Stimulated activated naive CD8-positive, alpha-beta T cell treated with anti-CD3 and anti-CD28 coated beads, Interleukin-15, Interleukin-2, amounts not matched to agents 100 U/mL and 50 U/mL, for 24 hours (primary cell): ENCODE results near the gene CDH4.
"Not testable (repeated sequence)": the region's sequence is repeated elsewhere in the genome, so short reads cannot be mapped to it uniquely, and the experiment has no call there.

Experiments used
- ATAC-seq: fragments of 150-1000 bp; cut with Tn5 transposase; one replicate; pipeline ENCODE4 v1.10.0; 2021
- DNase-seq: peaks from one replicate; pipeline ENCODE4 v3.0.0; 2021

CDH4 gene

GRCh38 chr20:61419010-61419409 is 166.9 kb downstream of the CDH4 start:
- no peak for DNase-seq
- no peak for ATAC-seq

DNA sequence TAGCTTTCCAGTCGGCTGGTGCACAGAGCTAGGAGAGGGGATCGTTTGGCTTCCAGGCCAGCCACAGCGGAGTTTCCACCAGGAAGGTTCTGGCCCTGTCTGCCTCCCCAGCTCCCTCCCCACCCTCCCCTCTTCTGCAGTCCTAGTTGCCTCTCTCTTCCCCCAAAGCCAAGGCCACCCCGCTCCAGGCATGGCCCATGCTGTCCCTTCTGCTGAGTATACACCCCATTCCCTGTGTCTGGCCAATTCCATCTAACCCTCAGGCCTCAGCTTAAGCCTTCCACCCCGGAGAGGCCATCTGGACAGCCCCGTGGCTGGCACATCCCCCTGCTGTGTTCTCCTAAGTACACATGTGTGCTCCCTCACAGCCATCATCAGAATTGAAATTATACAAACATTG is 167.4 kb downstream of the CDH4 start:
- ATAC-seq: no peak
- no peak for DNase-seq

DNA sequence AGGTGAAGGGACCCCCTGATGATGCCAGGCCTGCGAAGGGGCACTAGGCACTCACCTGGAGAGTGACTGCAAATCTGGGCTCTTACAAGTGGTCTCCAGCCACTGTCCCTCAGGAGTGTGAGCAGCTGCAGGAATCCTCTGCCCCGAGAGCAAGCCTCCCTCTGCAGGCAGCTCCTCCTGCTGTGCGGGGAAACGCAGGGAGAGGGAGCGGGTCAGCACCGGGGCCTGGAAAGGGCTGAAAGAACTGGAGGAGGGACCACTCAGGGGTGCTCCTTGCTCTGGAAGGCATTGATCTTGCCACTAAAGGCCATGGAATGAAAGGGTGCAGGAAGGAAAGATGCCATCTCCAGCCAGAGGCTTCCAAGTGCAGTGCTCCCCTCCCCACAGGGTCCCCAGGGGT is 168.0 kb downstream of the CDH4 start:
- no peak for DNase-seq
- ATAC-seq: no peak

DNA sequence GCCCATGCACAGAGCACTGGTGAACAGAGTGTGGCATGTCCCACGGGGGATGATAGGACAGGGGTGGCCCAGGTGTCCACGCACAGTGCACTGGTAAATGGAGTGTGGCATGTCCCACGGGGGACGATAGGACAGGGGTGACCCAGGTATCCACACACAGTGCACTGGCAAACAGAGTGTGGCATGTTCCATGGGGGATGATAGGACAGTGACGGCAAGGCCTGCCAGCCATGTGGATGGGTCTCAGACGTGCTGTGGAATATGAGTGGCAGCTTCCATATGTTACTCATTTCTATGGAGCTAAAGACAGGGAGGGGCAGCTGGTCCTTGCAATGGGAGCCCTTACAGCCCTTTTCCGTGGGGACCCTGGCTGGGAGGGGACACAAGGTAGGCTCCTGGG is 168.7 kb downstream of the CDH4 start:
- ATAC-seq: no peak

GRCh38 chr20:61422636-61423425 is 170.8 kb downstream of the CDH4 start:
- DNase-seq (no peak), ATAC-seq (no peak)

More for the DNA sequence above, 168.7 kb downstream of the CDH4 start:
- no peak for DNase-seq

DNA sequence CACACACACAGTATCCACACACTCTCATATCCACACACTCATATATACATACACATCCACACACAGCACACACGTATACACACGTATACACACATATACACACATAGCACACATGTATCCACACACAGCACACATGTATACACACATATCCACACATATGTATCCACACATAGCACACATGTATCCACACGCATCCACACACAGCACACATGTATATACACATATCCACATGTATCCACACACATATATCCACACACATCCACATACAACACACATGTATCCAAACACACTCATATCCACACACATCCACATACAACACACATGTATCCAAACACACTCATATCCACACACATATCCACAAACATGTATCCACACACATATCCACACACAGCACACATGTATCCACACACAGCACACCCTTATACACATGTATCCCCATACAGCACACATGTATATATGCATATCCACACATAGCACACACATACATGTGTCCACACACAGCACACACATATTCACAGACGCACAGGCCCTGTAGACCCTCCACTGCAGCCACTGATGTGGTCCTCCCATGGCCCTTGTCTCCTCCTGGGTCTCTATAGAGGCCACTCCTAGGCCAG is 172.1 kb downstream of the CDH4 start:
- ATAC-seq (no peak), DNase-seq (no peak)

- no peak for ATAC-seq
- DNase-seq: no peak
These were observed 172.8 kb downstream of the CDH4 start for GRCh38 chr20:61424628-61425420.

GRCh38 chr20:61425541-61425991 is 173.5 kb downstream of the CDH4 start:
- not testable (repeated sequence) for DNase-seq, ATAC-seq

DNA sequence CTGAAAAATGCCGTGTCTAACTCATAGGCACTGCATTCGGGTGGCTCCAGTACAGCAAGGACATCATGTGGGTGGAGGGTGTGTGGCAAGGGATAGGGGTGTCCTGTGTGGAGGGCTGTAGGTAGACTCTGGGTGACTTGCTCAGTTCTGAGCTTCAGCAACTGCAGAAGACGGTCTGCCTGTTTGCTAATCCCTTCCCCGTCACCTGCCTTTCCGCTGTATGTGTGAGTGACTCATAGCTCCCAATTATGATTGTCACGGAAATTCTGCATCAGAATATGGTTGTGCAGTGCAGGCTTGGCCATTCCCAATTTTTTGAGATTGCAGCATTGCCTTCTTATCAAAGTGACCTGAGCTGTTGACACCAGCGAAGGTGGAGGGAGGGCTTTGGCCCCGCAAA is 174.3 kb downstream of the CDH4 start:
- ATAC-seq (no peak), DNase-seq (no peak)

DNA sequence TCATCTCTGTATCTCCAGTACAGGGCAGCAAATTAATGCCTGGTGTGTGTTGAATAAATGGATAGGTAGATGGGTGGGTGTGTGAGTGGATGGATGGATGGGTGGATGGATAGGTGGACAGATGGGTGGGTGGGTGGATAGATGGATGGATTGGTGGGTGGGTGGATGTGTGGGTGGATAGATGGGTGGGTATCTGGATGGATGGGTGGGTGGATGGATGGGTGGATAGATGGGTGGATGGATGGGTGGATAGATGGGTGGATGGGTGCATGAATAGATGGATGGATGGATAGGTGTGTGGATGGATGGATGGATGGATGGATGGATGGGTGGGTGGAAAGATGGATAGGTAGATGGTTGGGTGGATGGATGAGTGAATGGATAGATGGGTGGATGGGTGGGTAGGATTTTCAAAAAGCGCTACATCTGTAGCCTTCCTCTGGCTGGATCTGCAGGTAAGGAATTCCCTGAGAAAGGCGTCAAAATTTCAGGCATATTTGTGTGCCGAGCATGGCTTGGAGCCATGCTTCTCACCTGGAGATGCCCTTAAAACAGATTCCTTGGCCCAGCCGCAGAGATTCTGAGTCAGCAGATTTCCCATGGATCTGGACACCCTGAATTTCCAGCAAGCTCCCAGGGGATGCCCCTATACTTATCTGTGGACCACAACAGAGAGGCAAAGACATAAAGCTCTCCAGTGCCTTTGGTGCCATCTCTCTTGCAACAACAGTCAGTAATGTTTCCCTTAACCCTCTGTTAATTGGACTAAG is 177.6 kb downstream of the CDH4 start:
- no peak for ATAC-seq
- no peak for DNase-seq

- no peak for ATAC-seq
- no peak for DNase-seq
These were observed 178.2 kb downstream of the CDH4 start for GRCh38 chr20:61430228-61430624.

- ATAC-seq: no peak
- DNase-seq: no peak
These were observed 181.1 kb downstream of the CDH4 start for GRCh38 chr20:61433176-61433575.

- ATAC-seq (no peak), DNase-seq (no peak)
These were observed 181.8 kb downstream of the CDH4 start for GRCh38 chr20:61433816-61434215.

GRCh38 chr20:61434341-61434781 is 182.3 kb downstream of the CDH4 start:
- no peak for ATAC-seq
- no peak for DNase-seq

DNA sequence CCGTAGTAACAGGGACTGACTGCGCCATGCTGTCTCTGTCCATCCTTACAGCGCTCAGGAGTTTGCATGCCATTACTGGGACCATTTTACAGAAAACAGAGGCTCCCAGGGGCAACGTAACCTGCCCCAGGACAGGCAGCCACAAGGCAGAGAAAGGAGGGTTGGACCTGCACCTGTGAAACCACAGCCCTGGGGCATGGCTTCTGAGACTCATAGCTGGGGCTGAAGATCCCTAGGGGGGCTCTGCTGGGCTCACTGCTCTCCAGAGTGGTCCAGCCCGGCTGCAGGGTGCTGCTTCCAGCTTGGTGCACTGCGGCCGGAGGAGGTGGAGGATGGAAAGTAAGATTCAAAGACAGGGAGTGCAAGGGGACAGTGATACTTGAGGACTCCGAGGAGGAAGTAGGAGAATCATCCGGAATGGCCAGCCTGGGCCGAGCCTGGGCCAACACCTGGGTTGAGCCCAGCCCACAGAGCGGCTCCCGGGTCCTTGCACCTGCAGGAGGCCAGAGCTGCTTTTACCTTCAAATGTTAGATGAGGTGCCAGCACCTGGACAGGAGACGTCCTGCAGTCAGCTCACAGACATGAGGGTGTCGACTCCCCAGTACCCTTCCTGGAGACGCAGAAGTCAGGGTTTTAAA is 183.2 kb downstream of the CDH4 start:
- ATAC-seq: no peak

GRCh38 chr20:61435823-61436220 is 183.8 kb downstream of the CDH4 start:
- DNase-seq (no peak), ATAC-seq (no peak)

More for the DNA sequence above, 183.2 kb downstream of the CDH4 start:
- DNase-seq: no peak

- ATAC-seq: no peak
- no peak for DNase-seq
These were observed 184.2 kb downstream of the CDH4 start for GRCh38 chr20:61436283-61436666.

GRCh38 chr20:61436667-61437279 is 184.7 kb downstream of the CDH4 start:
- no peak for DNase-seq
- no peak for ATAC-seq

DNA sequence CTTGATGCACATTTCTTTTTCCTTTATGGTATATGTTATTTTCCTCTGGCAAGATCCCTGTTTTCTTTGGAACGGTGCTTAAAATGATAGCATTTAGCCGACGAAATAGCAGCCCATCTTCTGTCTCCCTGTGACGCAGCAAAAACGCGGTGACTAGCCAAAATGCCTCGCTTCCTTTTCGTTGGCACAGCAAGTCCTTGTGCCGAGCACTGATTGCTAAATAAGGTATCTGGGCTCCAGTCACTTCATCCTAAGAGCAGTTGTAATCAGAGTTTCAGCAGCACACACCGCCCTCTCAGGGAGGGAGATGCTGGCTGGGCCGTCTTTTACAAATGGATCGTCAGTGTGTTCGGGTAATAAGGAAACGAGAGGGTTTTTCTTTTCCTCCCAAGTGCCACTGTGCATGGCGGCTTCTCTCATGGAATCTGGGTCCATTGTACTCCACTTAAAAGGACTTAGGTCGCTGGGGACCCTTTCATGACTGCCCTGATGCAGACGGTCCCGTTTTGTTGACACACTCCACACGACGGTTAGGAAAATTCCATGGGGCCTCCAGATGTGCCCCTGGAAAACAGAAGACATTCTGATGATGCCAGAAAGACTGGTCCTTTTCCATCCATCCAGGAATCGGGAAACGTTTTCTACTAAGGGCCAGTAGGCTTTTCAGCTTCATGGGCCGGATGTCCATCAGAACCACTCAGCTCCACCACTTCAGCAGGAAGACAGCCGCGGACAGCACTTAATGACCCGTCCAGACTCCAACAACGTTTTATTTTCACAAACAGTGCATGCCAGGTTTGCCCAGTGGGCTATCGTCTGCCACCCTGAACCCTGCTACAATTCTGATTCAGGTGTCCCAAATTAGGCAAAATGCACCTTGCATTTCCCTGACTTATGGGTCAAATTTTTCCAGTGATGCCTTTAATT is 185.5 kb downstream of the CDH4 start:
- ATAC-seq (no peak), DNase-seq (no peak)

DNA sequence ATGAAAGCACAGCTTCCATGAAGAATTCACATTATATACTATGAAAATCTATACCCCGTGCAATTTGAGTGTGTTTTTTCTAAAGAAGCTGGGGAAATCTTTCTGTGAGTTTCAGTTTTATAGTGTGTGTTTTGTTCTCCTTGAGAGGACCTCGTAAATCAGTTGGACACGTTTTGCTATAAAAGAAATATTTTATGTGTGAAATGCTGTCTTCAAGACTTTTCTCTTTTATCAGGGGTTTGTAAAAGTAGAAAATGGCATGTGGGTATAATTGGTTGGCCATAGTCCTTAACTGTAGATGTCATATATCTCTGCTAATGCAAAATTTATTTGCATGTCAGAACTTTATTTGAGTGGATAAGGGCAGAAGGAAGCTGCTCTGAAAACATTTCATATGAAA is 186.2 kb downstream of the CDH4 start:
- no peak for ATAC-seq
- no peak for DNase-seq
